Left ventricle myocardium inferior (tissue), 1 donor: ENCODE data around the gene MOB3B. TPM values are rescaled to one million over a fixed set of nuclear protein-coding genes. Genes with fewer than 3 reads are reported as not detected.

Experiments
- DNase-seq: peaks from one replicate; pipeline ENCODE4 v3.0.0-alpha.2; 2020
- H3K27ac ChIP-seq: fragments of 200-600 bp; replicated peaks from 2 replicates; pipeline ENCODE4 v1.8.0; 2021
- H3K27me3 ChIP-seq: fragments of 200-600 bp; 2 replicates; pipeline ENCODE4 v1.8.0; 2021; ENCODE audit warnings: low read depth
- H3K36me3 ChIP-seq: fragments of 200-600 bp; 2 replicates; pipeline ENCODE4 v1.8.0; 2021
- H3K4me1 ChIP-seq: fragments of 200-600 bp; 2 replicates; pipeline ENCODE4 v1.8.0; 2021
- H3K4me3 ChIP-seq: fragments of 200-600 bp; 2 replicates; pipeline ENCODE4 v1.8.0; 2021; ENCODE audit warnings: mild to moderate bottlenecking, moderate library complexity
- H3K9me3 ChIP-seq: fragments of 200-600 bp; replicated peaks from 2 replicates; pipeline ENCODE4 v1.8.0; 2021
- intact Hi-C: fragments of 100-400 bp; cut with micrococcal nuclease; formaldehyde crosslinking; loops from one replicate; pipeline ENCODE4 v1.11.0; 2022
- total RNA-seq: library from RNA; stranded (reverse); fragmentation: NEBNext Ultra II Directional; extraction: Animal tissue kit (Norgen Biotek cat#: 25700); gene quantifications from one replicate; pipeline ENCODE4 v1.2.1, GENCODE V29; 2021
- TF ChIP-seq, protein P1 (sequence below): fragments of 200-600 bp; IDR thresholded peaks from 2 replicates; pipeline ENCODE4 v1.8.0; 2021; ENCODE audit warnings: antibody characterized with exemption, mild to moderate bottlenecking, borderline replicate concordance
- donor health status: DM: no; HTN: yes; CAD: no; lungs with severe emphysema.

MOB3B gene
- total RNA-seq, 1 donor from 2014 or later, result 2.1 TPM

- no peak for DNase-seq
- intact Hi-C loops, result no loop called here
- Histone ChIP-seq H3K9me3 (no peaks in the 10 kb centered on the region), H3K4me1 (peaks cover 38% of the 10 kb centered on the region), H3K27ac (no peak overlapping the region), H3K36me3 (no peaks in the 10 kb centered on the region), H3K4me3 (no peak overlapping the region), H3K27me3 (no peaks in the 10 kb centered on the region)
- TF ChIP-seq, protein P1, sequence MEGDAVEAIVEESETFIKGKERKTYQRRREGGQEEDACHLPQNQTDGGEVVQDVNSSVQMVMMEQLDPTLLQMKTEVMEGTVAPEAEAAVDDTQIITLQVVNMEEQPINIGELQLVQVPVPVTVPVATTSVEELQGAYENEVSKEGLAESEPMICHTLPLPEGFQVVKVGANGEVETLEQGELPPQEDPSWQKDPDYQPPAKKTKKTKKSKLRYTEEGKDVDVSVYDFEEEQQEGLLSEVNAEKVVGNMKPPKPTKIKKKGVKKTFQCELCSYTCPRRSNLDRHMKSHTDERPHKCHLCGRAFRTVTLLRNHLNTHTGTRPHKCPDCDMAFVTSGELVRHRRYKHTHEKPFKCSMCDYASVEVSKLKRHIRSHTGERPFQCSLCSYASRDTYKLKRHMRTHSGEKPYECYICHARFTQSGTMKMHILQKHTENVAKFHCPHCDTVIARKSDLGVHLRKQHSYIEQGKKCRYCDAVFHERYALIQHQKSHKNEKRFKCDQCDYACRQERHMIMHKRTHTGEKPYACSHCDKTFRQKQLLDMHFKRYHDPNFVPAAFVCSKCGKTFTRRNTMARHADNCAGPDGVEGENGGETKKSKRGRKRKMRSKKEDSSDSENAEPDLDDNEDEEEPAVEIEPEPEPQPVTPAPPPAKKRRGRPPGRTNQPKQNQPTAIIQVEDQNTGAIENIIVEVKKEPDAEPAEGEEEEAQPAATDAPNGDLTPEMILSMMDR, result no peak
Observed at GRCh38 chr9:27335075-27335474, 194.5 kb downstream of the MOB3B start.

DNA sequence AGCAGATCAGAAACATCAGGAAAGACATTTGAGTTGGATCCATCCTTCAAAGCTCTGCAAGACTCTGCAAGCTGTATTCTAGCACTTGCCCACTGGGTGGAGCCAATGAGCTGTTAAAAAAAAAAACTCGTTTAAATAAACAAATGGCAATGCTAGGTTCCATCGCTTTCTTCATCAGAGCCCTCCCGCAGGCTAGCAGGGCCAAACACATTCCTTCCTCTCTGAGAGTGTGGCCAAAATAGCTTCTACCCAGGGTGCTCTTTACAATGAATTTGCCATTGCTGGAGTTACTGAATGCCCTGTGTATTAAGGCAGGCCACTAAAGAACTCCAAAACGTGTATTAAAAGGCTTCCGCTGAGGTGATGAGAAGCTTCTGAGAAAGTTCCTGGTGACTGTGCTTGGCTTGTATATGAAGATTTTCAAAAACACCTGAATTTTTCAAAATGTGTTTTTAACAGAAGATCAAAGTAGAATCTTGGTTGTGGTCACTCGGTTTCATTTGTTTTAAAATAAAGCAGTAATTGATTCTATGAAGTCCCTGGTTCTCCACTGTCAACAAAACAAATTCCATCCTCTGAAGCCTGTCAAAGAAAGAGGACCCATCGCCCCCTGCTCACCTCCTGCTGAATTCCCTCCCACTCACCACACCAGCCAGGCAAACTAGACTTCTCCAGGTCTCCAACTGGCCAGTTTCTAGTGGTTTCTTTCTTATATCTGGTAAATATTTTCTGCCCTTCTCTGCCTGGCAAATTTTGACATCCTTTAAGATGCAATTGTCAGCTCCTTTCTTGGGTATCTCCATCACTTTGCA lies 196.2 kb downstream of the MOB3B start:
- H3K9me3 ChIP-seq, result no peaks in the 10 kb centered on the region
- peak; percentile 46 for DNase-seq
- H3K36me3 ChIP-seq, result no peaks in the 10 kb centered on the region
- H3K27me3 ChIP-seq, result no peaks in the 10 kb centered on the region
- H3K4me3 ChIP-seq, result no peak overlapping the region
- peaks cover 24% of the 10 kb centered on the region for H3K4me1 ChIP-seq
- intact Hi-C loops, result loop anchor here (2.0 to 5.0 kb wide), 2 partner anchors 199 to 215 kb away; no protein-coding TSS in a partner anchor
- TF ChIP-seq, protein P1, result peak; percentile 93
- H3K27ac ChIP-seq, result peak overlapping the region; percentile 10

DNA sequence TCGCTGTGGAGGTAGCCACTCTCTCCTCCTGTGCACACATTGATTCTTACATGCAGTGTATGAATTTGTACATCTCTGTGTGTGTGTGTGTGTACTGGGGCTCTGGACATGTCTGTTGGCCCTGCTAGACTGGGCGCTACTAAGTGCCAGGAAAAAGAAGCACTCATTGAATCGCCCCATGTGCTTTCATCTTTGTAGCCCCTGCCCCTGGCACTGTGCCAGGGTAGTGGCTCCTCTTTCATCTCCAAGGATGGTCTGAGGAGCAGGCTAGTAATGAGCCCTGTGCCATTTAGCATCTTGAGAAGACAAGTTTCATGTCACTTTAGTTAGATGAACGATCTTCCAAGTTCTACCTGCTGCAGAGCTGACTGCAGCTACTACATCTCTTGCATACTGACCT lies 198.2 kb downstream of the MOB3B start:
- Histone ChIP-seq H3K9me3 (no peaks in the 10 kb centered on the region), H3K4me1 (peaks cover 14% of the 10 kb centered on the region), H3K4me3 (no peak overlapping the region), H3K27me3 (no peaks in the 10 kb centered on the region), H3K36me3 (no peaks in the 10 kb centered on the region), H3K27ac (no peak overlapping the region)
- no peak for DNase-seq
- TF ChIP-seq, protein P1, result no peak
- intact Hi-C loops, result loop anchor here (5.0 kb wide), 1 partner anchor 201 kb away; no protein-coding TSS in a partner anchor

DNA sequence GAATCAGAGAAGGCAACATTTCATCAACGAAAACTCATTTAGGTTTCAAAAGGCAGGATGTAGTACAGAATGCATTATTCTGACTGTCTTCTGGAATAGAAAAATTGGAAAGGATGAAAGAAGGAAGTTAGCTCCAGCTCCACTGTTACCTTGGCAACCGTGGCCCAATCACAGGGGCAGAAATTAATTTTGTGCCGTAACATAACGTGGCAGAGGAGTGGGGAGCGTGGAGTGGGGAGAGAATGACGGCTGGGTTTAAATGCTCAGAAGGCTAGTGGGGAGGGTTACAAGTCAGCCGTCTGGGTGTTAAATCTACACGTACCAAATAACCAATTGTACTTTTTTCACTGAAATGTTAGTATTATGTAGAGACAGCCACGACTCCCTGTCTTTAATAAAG lies 200.3 kb downstream of the MOB3B start:
- TF ChIP-seq, protein P1, result no peak
- H3K36me3 ChIP-seq, result no peaks in the 10 kb centered on the region
- DNase-seq, result no peak
- no peaks in the 10 kb centered on the region for H3K9me3 ChIP-seq
- no peak overlapping the region for H3K4me3 ChIP-seq
- no peak overlapping the region for H3K27ac ChIP-seq
- H3K27me3 ChIP-seq, result no peaks in the 10 kb centered on the region
- peaks cover 14% of the 10 kb centered on the region for H3K4me1 ChIP-seq
- intact Hi-C loops, result no loop called here

- DNase-seq, result no peak
- no peak overlapping the region for H3K4me3 ChIP-seq
- no peaks in the 10 kb centered on the region for H3K9me3 ChIP-seq
- no peak overlapping the region for H3K27ac ChIP-seq
- no peaks in the 10 kb centered on the region for H3K36me3 ChIP-seq
- peaks cover 10% of the 10 kb centered on the region for H3K4me1 ChIP-seq
- TF ChIP-seq, protein P1, result no peak
- intact Hi-C loops, result no loop called here
- no peaks in the 10 kb centered on the region for H3K27me3 ChIP-seq
Observed at GRCh38 chr9:27328483-27328882, 201.1 kb downstream of the MOB3B start.
